PC-9 (cell line): Measurements from ENCODE around the gene NAGLU.

Source experiments
- CTCF ChIP-seq: fragments of 200-600 bp; sonication (generic); conservative IDR thresholded peaks from 2 replicates; pipeline ENCODE4 v1.6.1; 2017; ENCODE audit warnings: mixed run types, antibody characterized with exemption, mild to moderate bottlenecking, moderate library complexity
- EZH2 ChIP-seq: fragments of 200-600 bp; sonication (generic); IDR thresholded peaks from 2 replicates; pipeline ENCODE4 v1.8.0; 2017; ENCODE audit warnings: antibody characterized with exemption, low read depth

GRCh38 chr17:42488032-42488431 is 48.0 kb upstream of the NAGLU start:
- TF ChIP-seq EZH2 (no peak), CTCF (no peak)
